PC-9 (cell line): ENCODE measurements around the gene THAP11. TPM values are rescaled to one million over a fixed set of nuclear protein-coding genes. Genes with fewer than 3 reads are reported as not detected.

Experiments
- BruUV-seq: library from RNA; stranded (reverse); fragments of 400-500 nt; replicated peaks from 2 replicates; lab custom pipeline; 2021; lab: Mats Ljungman, UMichigan
- CTCF ChIA-PET: fragments of 300-600 bp; sonication (Branson Sonifier 250); formaldehyde crosslinking; loops from one replicate; lab custom pipeline; 2022; ENCODE audit warnings: antibody characterized with exemption; lab: Charles Lee
- POLR2A ChIA-PET: fragments of 300-600 bp; sonication (Branson Sonifier 250); formaldehyde crosslinking; loops from one replicate; lab custom pipeline; 2022; ENCODE audit warnings: antibody characterized with exemption; ENCODE audit not compliant: unreplicated experiment; lab: Charles Lee
- DNase-seq, 2 experiments: peaks; one replicate each; pipeline versions ENCODE4 v3.0.0 to v3.0.0-alpha.2; 2015 to 2022; ENCODE audit warnings: mixed read lengths in 1 of 2
- H2AFZ ChIP-seq: fragments of 200-600 bp; sonication (generic); 2 replicates; pipeline ENCODE4 v1.8.1; 2017; ENCODE audit warnings: antibody characterized with exemption
- H3F3A ChIP-seq: fragments of 200-600 bp; sonication (generic); 2 replicates; pipeline ENCODE4 v1.8.1; 2017; ENCODE audit warnings: antibody characterized with exemption, mild to moderate bottlenecking, low read depth; ENCODE audit not compliant: insufficient read depth
- H3K27ac ChIP-seq: fragments of 200-600 bp; sonication (generic); 2 replicates; pipeline ENCODE4 v1.6.1; 2016; ENCODE audit warnings: mixed run types
- H3K27me3 ChIP-seq: fragments of 200-600 bp; sonication (generic); 2 replicates; pipeline ENCODE4 v1.6.1; 2016; ENCODE audit warnings: low read depth, mixed run types; ENCODE audit not compliant: insufficient read depth
- H3K36me3 ChIP-seq: fragments of 200-600 bp; sonication (generic); 2 replicates; pipeline ENCODE4 v1.6.1; 2016; ENCODE audit warnings: low read depth, mixed run types
- H3K4me1 ChIP-seq: fragments of 200-600 bp; sonication (generic); replicated peaks from 2 replicates; pipeline ENCODE4 v1.6.1; 2016; ENCODE audit warnings: mixed run types; ENCODE audit not compliant: insufficient read depth
- H3K4me2 ChIP-seq: fragments of 200-600 bp; sonication (generic); 2 replicates; pipeline ENCODE4 v1.6.1; 2017; ENCODE audit warnings: mixed run types
- H3K4me3 ChIP-seq: fragments of 200-600 bp; sonication (generic); 2 replicates; pipeline ENCODE4 v1.6.1; 2016; ENCODE audit warnings: mixed run types
- H3K79me2 ChIP-seq: fragments of 200-600 bp; sonication (generic); 2 replicates; pipeline ENCODE4 v1.6.1; 2017; ENCODE audit warnings: low read depth, mixed run types
- H3K9me2 ChIP-seq: fragments of 200-600 bp; sonication (generic); 2 replicates; pipeline ENCODE4 v1.8.1; 2017; ENCODE audit warnings: mild to moderate bottlenecking; ENCODE audit not compliant: insufficient read depth
- H3K9me3 ChIP-seq: fragments of 200-600 bp; sonication (generic); 2 replicates; pipeline ENCODE4 v1.8.1; 2016; ENCODE audit warnings: low read depth; ENCODE audit not compliant: insufficient read depth
- H4K20me1 ChIP-seq: fragments of 200-600 bp; sonication (generic); 2 replicates; pipeline ENCODE4 v1.8.1; 2017; ENCODE audit not compliant: insufficient read depth
- EZH2 ChIP-seq: fragments of 200-600 bp; sonication (generic); IDR thresholded peaks from 2 replicates; pipeline ENCODE4 v1.8.0; 2017; ENCODE audit warnings: antibody characterized with exemption, low read depth
- intact Hi-C: fragments of 100-400 bp; cut with micrococcal nuclease; formaldehyde crosslinking; loops from one replicate; pipeline ENCODE4 v1.10.0; 2022; ENCODE audit not compliant: unreplicated experiment
- total RNA-seq: library from RNA; stranded (reverse); gene quantifications from 2 replicates; pipeline ENCODE4 v1.2.3, GENCODE V29; 2021
- TF ChIP-seq, protein P1 (sequence below): fragments of 200-600 bp; sonication (generic); conservative IDR thresholded peaks from 2 replicates; pipeline ENCODE4 v1.6.1; 2017; ENCODE audit warnings: mixed run types, antibody characterized with exemption, mild to moderate bottlenecking, moderate library complexity

THAP11 gene
- total RNA-seq, 1 experiment from 2014 or later: 18.9 TPM

DNA sequence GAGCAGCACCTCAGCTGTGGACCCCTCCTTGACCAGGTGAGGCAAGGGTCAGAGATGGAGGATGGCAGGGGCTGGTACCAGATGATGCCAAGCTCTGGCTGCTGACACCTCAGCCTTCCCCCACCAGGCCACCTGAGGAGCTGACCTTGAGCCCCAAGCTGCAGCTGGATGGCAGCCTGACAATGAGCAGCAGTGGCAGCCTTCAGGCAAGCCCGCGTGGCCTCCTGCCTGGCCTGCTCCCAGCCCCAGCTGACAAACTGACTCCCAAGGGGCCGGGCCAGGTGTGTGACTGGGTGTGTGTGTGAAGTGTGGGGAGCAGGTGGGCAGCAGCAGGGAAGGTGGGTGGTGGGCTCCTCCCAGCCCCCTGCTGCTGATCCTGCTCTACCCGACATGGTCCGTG, 37.8 kb downstream of the THAP11 start:
- Histone ChIP-seq H3K27me3 (no peaks in the 10 kb centered on the region), H3K9me3 (no peaks in the 10 kb centered on the region), H3K9me2 (no peaks in the 10 kb centered on the region), H3K4me2 (no peak overlapping the region), H2AFZ (no peak overlapping the region), H3K79me2 (peaks cover 11% of the 10 kb centered on the region), H3K4me3 (no peak overlapping the region), H4K20me1 (peaks cover 4% of the 10 kb centered on the region), H3K36me3 (peaks cover 13% of the 10 kb centered on the region), H3K4me1 (no peaks in the 10 kb centered on the region), H3F3A (no peaks in the 10 kb centered on the region; the same call in 1 of the 2 replicates), H3K27ac (no peak overlapping the region)
- no TSS peak for BruUV-seq
- intact Hi-C loops: no loop called here
- no peak for DNase-seq
- ChIA-PET POLR2A (no interaction called here), CTCF (interaction anchor here (0.6 kb wide), 1 partner anchor 449 kb away, joined by 6 read pairs; the partner anchor contains the start of gene HSD11B2)
- TF ChIP-seq, protein P1, sequence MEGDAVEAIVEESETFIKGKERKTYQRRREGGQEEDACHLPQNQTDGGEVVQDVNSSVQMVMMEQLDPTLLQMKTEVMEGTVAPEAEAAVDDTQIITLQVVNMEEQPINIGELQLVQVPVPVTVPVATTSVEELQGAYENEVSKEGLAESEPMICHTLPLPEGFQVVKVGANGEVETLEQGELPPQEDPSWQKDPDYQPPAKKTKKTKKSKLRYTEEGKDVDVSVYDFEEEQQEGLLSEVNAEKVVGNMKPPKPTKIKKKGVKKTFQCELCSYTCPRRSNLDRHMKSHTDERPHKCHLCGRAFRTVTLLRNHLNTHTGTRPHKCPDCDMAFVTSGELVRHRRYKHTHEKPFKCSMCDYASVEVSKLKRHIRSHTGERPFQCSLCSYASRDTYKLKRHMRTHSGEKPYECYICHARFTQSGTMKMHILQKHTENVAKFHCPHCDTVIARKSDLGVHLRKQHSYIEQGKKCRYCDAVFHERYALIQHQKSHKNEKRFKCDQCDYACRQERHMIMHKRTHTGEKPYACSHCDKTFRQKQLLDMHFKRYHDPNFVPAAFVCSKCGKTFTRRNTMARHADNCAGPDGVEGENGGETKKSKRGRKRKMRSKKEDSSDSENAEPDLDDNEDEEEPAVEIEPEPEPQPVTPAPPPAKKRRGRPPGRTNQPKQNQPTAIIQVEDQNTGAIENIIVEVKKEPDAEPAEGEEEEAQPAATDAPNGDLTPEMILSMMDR: no peak
- TF ChIP-seq EZH2: no peak

DNA sequence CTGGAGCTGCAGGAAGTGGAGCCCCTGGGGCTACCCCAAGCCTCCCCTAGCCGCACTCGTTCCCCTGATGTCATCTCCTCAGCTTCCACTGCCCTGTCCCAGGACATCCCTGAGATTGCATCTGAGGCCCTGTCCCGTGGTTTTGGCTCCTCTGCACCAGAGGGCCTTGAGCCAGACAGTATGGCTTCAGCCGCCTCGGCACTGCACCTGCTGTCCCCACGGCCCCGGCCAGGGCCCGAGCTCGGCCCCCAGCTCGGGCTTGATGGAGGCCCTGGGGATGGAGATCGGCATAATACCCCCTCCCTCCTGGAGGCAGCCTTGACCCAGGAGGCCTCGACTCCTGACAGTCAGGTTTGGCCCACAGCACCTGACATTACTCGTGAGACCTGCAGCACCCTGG, 38.5 kb downstream of the THAP11 start:
- H3F3A ChIP-seq: no peaks in the 10 kb centered on the region; the same call in 1 of the 2 replicates
- H2AFZ ChIP-seq: no peak overlapping the region
- intact Hi-C loops: no loop called here
- no peaks in the 10 kb centered on the region for H3K4me1 ChIP-seq
- no peaks in the 10 kb centered on the region for H3K9me3 ChIP-seq
- no TSS peak for BruUV-seq
- ChIA-PET POLR2A (interaction anchor here (0.6 kb wide), 1 partner anchor 70 kb away, joined by 3 read pairs; no protein-coding TSS in a partner anchor), CTCF (no interaction called here)
- H3K27me3 ChIP-seq: no peaks in the 10 kb centered on the region
- H3K27ac ChIP-seq: no peak overlapping the region
- H3K9me2 ChIP-seq: no peaks in the 10 kb centered on the region
- no peaks in the 10 kb centered on the region for H4K20me1 ChIP-seq
- TF ChIP-seq EZH2: no peak
- TF ChIP-seq, protein P1: no peak
- no peak overlapping the region for H3K4me2 ChIP-seq
- DNase-seq: no peak
- H3K36me3 ChIP-seq: peaks cover 13% of the 10 kb centered on the region
- H3K79me2 ChIP-seq: peaks cover 5% of the 10 kb centered on the region
- no peak overlapping the region for H3K4me3 ChIP-seq

DNA sequence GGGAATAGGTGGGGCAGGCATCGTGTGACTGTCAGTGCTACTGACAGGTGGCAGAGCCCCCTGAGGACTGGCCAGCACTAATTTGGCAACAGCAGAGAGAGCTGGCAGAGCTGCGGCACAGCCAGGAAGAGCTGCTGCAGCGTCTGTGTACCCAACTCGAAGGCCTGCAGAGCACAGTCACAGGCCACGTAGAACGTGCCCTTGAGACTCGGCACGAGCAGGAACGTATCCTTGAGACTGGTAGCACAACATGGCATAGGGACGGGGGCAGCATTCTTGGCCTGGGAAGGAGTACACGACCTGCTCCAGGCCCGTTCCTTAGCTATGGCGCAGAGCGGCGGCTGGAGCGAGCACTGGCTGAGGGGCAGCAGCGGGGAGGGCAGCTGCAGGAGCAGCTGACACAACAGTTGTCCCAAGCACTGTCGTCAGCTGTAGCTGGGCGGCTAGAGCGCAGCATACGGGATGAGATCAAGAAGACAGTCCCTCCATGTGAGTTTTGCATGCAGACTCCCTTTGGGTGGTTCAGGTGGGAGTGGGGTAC, 39.6 kb downstream of the THAP11 start:
- no peaks in the 10 kb centered on the region for H3K79me2 ChIP-seq
- H3K27ac ChIP-seq: no peak overlapping the region
- H3F3A ChIP-seq: no peaks in the 10 kb centered on the region; the same call in 1 of the 2 replicates
- no peaks in the 10 kb centered on the region for H3K9me3 ChIP-seq
- no peaks in the 10 kb centered on the region for H3K4me1 ChIP-seq
- H3K4me3 ChIP-seq: no peak overlapping the region
- BruUV-seq: no TSS peak
- no peak for DNase-seq
- H3K36me3 ChIP-seq: peaks cover 13% of the 10 kb centered on the region
- H3K9me2 ChIP-seq: no peaks in the 10 kb centered on the region
- ChIA-PET POLR2A (no interaction called here), CTCF (no interaction called here)
- intact Hi-C loops: loop anchor here (2.0 kb wide), 1 partner anchor 159 kb away; no protein-coding TSS in a partner anchor
- H2AFZ ChIP-seq: no peak overlapping the region
- no peaks in the 10 kb centered on the region for H4K20me1 ChIP-seq
- H3K4me2 ChIP-seq: no peak overlapping the region
- no peaks in the 10 kb centered on the region for H3K27me3 ChIP-seq
- no peak for TF ChIP-seq EZH2
- TF ChIP-seq, protein P1: no peak
